Heart left ventricle (tissue), 13 donors: ENCODE data around the gene DNHD1.

Experiments used
- POLR2A ChIP-seq, 2 donors: fragments of 450-650 bp; IDR thresholded peaks; one replicate each; pipeline ENCODE4 v1.6.1; 2017; ENCODE audit warnings: antibody characterized with exemption in 2 of 2, mild to moderate bottlenecking in 2 of 2, moderate library complexity in 2 of 2
- TF ChIP-seq, protein P1 (sequence below), 12 donors: fragments of 200-600 bp; sonication (generic) in 4 of 12; IDR thresholded peaks; one replicate each; pipeline versions ENCODE4 v1.5.0 to v1.8.0; 2018 to 2022; ENCODE audit warnings: antibody characterized with exemption in 12 of 12, mild to moderate bottlenecking in 5 of 12
- donor health status: ischemic (EF 13 %, LVEDD 7.1; RV severe dilation, severe dysfunction).
- donor health status: DM: no; HTN: yes; CAD: no.
- donor health status: DM: no; HTN: no; CAD: no.
- donor health status: ischemic (EF 25% LVEDD 6.9; RV normal size, moderate dysfunction).
- donor health status: ischemic (EF 25% LVEDD 5.7; RV mildly dilated, moderate dysfunction).
- donor health status: ischemic (EF 35%, LVEDD 5.7; RV mildly dilated, moderate dysfunction).
- donor health status: nonischemic (EF 11% LVEDD 7.7; RV severe dilation, severe dysfunction).
- donor health status: DM: yes; HTN: yes; CAD: no.
- donor health status: PGD.
- donor health status: ischemic (EF 29% LVEDD 5.4; RV normal size, mild dysfunction).
- donor health status: nonischemic (EF 23%, LVEDD 6.1; RV moderate dilation, normal function).

DNA sequence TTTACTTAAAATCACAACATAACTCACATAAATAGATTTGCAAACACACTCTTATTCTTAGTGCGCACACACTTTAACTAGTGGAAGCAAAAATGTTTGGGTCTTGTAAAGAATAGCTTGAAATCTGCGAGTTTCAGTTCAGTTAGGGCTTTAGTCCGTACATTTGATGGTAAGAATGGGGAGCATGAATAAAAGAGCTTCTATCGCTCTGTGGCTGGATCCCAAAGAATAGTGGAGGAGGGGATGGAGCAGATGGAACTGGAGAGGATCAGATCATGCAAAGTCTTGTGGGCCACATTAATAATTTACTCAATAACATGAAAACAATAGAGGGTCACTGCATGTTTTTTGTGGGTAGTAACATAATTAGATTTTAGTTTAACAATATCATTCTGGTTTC is 44.3 kb downstream of the DNHD1 start:
- no peak for TF ChIP-seq POLR2A (IDR thresholded peaks at IDR 0.05)
- TF ChIP-seq, protein P1, sequence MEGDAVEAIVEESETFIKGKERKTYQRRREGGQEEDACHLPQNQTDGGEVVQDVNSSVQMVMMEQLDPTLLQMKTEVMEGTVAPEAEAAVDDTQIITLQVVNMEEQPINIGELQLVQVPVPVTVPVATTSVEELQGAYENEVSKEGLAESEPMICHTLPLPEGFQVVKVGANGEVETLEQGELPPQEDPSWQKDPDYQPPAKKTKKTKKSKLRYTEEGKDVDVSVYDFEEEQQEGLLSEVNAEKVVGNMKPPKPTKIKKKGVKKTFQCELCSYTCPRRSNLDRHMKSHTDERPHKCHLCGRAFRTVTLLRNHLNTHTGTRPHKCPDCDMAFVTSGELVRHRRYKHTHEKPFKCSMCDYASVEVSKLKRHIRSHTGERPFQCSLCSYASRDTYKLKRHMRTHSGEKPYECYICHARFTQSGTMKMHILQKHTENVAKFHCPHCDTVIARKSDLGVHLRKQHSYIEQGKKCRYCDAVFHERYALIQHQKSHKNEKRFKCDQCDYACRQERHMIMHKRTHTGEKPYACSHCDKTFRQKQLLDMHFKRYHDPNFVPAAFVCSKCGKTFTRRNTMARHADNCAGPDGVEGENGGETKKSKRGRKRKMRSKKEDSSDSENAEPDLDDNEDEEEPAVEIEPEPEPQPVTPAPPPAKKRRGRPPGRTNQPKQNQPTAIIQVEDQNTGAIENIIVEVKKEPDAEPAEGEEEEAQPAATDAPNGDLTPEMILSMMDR (IDR thresholded peaks at IDR 0.05), result no peak
